Stimulated activated CD4-positive, alpha-beta T cell treated with anti-CD3 and anti-CD28 coated beads, Interleukin-2, amount 100 ng/mL, for 48 hours (primary cell): Measurements from ENCODE around the gene ACOT7.
"Not testable (repeated sequence)": the region's sequence is repeated elsewhere in the genome, so short reads cannot be mapped to it uniquely, and the experiment has no call there.

Source experiments
- DNase-seq, 2 donors: peaks; one replicate each; pipeline ENCODE4 v3.0.0-alpha.2; 2020

The ACOT7 gene

GRCh38 chr1:6393400-6394187 lies at the start of gene ACOT7:
ACOT7 (minus strand) TSS chr1:6393767; CDS start chr1:6393399, 368 bp downstream.
- DNase-seq = peak; percentile 87 to 93

- DNase-seq = no peak
Measured at GRCh38 chr1:6441586-6441985, 48.0 kb upstream of the ACOT7 start.

DNA sequence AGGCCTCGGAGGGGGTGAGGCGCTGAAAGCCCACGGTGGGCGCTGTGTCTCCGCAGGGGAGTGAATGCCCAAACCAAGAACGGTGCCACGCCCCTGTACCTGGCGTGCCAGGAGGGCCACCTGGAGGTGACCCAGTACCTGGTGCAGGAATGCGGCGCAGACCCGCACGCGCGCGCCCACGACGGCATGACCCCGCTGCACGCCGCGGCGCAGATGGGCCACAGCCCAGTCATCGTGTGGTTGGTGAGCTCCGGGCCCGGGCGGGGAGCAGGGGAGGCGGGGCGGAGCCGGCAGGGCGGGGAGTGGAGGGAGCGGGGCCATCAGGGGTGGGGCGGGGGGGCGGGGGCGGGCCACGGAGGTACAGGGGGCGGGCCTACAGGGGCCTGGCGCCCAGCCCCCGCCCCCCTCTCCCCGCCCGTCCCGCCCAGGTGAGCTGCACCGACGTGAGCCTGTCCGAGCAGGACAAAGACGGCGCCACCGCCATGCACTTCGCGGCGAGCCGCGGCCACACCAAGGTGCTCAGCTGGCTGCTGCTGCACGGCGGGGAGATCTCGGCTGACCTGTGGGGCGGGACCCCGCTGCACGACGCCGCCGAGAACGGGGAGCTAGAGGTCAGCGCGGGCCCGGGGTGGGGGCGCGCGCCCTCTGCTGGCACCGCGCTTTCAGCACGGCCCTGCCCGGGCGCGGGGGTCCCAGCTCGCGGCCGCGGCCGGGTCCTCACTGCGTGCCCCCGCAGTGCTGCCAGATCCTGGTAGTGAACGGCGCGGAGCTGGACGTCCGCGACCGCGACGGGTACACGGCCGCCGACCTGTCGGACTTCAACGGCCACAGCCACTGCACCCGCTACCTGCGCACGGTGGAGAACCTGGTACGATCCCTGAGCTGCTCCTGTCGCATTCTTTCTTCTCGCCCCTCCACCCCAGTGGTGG lies 46.9 kb upstream of the ACOT7 start:
- DNase-seq = peak; percentile 56 to 71

- peak; percentile 67 to 73 for DNase-seq
Measured at GRCh38 chr1:6438047-6438525, 44.5 kb upstream of the ACOT7 start.

- not testable (repeated sequence) for DNase-seq
Measured at GRCh38 chr1:6437012-6437700, 43.6 kb upstream of the ACOT7 start.

- DNase-seq = not testable (repeated sequence)
Measured at GRCh38 chr1:6436277-6436676, 42.7 kb upstream of the ACOT7 start.

- DNase-seq = no peak
Measured at GRCh38 chr1:6435547-6435946, 42.0 kb upstream of the ACOT7 start.

- DNase-seq = no peak
Measured at GRCh38 chr1:6435129-6435528, 41.6 kb upstream of the ACOT7 start.

GRCh38 chr1:6434186-6434585 lies 40.6 kb upstream of the ACOT7 start:
- no peak for DNase-seq

DNA sequence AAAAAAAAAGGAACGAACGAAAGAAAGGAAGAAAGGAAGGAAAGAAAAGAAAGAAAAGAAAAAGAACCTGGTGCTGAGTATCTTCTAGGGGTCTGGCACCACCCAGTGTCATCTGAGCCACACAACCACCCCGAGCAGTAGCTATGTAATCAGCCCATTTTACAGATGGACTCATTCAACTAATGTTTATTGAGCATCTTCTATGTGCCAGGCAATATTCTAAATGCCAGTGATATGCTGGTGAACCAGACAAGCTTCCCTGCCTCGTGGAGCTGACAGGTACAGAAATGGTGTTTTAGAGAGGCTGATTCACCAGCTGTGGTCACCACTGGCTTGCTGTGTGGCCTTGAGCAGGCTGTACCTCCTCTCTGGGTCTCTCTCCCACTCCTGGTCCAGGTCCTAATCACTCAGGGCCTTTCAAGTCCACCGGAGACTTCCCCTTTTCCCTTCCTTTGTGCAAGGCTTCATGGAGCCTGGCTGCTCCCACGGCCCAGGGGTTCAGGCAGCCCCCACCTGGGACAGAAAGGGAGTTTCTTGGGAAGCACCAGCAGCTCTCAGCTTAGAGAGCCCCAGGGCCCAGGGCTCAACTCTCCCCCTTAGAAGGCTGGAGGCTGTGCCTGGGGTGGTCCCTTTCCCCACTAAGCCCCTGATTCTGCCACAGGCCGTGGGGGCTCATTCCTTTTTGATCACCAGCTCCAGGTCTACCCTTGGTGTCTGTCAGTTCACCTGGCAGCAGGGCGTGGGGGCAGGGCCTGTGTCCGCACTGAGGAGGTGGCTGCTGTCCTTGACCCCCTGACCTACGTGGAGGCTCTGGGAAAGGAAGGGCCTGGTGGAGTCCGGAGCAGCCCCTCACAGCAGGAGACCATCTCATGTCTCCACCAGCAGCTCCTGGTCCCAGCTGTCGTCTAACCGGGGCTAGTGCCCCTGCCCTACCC lies 38.3 kb upstream of the ACOT7 start:
- not testable (repeated sequence) for DNase-seq

DNA sequence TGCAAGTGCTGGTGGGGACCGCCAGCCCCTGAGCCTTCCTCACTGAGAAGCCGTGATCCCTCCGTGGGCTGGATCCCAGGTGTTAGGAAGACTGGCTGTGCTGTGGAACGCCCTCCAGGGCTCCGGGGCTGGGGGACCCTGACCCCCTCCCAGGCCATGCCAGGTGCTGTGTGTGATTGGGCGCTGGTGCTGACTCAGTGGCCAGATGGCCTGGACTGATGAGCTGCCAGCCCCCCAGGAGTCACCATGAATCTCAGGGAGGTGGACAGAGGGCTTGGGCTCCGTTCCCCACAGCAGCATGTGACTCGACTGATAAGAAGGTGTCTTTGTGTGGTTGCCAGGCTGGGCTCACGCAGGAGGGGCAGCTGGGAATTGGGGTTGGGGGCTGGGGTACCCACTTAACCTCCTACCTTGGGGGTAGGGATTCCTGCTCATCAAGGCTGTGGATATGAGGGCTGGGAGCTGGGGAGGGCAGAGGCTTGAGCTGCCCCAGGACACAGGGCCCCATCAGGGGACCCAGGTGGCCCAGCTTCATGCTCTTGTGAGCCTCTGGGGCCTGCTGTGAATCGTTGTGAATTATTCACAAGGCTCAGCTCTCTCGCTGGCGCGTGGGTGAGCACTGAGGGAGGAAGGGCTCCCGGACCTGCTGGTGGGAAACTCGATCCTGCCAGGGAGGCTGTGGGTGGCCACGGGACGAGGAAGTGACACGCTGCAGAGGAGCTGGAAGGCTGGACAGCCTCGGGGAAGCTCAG lies 36.3 kb upstream of the ACOT7 start:
- DNase-seq = not testable (repeated sequence)

DNA sequence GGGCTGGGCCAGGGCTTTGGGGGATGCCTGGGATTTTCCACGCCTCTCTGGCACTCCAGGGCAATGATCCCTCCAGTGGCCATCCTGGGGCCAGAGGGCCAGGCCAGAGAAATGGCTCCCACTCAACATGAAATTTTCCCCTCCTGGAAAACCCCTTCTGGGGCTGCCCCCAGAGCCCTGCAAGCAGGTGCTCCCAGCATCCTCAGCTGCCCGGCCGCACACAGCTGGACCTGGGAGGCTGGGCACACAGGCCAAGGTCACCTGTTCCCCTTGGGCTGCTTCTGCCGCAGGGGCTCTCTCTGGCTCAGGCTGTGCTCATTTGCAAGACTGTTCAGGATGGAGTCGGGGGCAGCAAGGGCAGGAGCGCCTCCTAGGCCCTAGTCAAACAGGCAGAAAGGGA lies 34.9 kb upstream of the ACOT7 start:
- not testable (repeated sequence) for DNase-seq

DNA sequence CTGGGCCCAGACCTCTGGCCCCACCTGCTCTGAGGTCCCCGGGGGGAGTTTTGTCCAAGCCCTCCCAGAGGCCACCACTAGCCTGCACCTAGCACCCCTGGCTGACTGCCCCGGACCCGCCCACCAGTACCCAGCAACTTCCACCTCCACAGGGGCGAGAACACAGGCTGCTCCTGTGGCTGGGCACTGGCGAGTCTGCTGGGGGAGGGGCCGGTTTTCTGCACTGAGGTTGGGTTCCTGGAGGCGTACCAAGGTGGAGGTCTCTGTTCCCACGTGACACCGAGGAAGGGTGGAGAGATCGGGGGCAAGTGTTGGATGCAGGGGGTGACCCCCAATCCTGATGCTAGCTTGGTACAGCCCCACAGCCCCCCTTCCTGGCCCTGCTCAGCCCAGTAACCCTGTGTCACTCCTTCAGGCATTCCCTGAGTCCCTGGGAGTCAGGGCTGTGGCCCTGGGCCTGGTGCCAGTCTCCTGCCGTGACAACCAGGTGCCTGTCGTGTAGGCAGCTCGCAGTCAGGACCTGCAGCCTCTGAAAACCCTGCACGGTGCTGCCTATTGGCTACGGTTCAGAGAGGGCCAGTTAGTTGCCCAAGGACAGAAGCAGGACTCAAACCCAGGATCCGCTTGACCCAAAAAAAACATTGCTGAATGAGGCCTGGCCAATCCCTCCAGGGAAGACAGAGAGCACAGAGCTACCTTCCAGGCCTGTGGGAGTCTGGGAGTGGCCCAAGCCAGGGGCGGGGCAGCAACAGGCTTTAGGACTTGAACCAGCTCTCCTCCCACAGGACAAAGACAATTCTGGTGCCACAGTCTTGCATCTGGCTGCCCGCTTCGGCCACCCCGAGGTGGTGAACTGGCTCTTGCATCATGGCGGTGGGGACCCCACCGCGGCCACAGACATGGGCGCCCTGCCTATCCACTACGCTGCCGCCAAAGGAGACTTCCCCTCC lies 34.1 kb upstream of the ACOT7 start:
- no peak for DNase-seq

GRCh38 chr1:6426972-6427350 lies 33.4 kb upstream of the ACOT7 start:
- DNase-seq = no peak

DNA sequence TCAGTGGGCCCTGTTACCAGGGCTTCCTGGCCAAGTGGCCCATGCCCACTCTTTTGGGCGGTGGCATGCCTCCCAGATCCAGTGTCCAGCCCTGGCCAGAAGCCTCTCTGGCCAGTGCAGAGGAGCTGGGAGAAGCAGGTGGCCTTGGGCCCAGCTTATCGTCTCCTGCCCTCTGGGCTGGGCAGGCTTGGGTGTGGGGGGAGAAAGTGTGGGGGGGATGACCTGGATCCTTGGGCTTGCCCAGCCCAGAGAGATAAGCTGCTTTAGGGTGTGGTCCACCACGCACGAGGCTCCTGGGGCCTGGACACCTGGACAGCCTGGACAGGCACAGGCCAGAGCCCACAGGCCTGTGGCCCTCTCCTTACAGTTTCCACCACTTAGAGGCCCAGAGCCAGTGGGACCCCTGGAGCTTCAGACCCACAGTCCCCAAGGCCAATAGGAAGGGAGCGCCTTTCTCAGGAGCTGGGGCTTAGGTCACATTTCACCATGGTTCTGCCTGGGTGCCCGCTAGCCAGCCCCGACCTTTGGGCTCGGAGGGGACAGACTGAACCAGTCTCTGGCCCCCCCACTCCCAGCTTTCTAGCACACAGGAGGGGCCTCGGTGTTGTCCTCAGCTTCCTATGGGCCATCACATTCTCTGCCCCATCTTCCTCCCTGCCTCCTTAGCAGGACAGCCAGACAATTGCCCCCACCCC lies 32.9 kb upstream of the ACOT7 start:
- no peak for DNase-seq

GRCh38 chr1:6425658-6426057 lies 32.1 kb upstream of the ACOT7 start:
- DNase-seq = no peak

GRCh38 chr1:6424619-6425593 lies 31.3 kb upstream of the ACOT7 start, which contains the start of gene ESPN:
ESPN (plus strand) TSS chr1:6424776; CDS start chr1:6424956, 180 bp downstream.
- DNase-seq = no peak

- DNase-seq = no peak
Measured at GRCh38 chr1:6424000-6424565, 30.5 kb upstream of the ACOT7 start.
